NCI-H2196 (cell line): ENCODE results near the gene FAM83B.
"Not testable (repeated sequence)": the region's sequence is repeated elsewhere in the genome, so short reads cannot be mapped to it uniquely, and the experiment has no call there.

Experiments used
- DNase-seq: peaks from one replicate; lab custom pipeline; 2025; ENCODE audit not compliant: unreplicated experiment; lab: John Stamatoyannopoulos, UW

FAM83B gene

GRCh38 chr6:54896302-54896701, 49.7 kb downstream of the FAM83B start:
- no peak for DNase-seq

GRCh38 chr6:54897462-54898189, 51.1 kb downstream of the FAM83B start:
- no peak for DNase-seq

- no peak for DNase-seq
Observed at GRCh38 chr6:54898767-54899166, 52.2 kb downstream of the FAM83B start.

GRCh38 chr6:54899442-54899841, 52.9 kb downstream of the FAM83B start:
- DNase-seq: no peak

- DNase-seq: no peak
Observed at GRCh38 chr6:54899986-54900385, 53.4 kb downstream of the FAM83B start.

- no peak for DNase-seq
Observed at GRCh38 chr6:54900666-54901065, 54.1 kb downstream of the FAM83B start.

- no peak for DNase-seq
Observed at GRCh38 chr6:54903884-54904283, 57.3 kb downstream of the FAM83B start.

- no peak for DNase-seq
Observed at GRCh38 chr6:54907355-54907754, 60.8 kb downstream of the FAM83B start.

- no peak for DNase-seq
Observed at GRCh38 chr6:54909184-54909583, 62.6 kb downstream of the FAM83B start.

- no peak for DNase-seq
Observed at GRCh38 chr6:54910431-54910884, 63.9 kb downstream of the FAM83B start.

- DNase-seq: no peak
Observed at GRCh38 chr6:54910921-54911320, 64.3 kb downstream of the FAM83B start.

GRCh38 chr6:54913211-54913610, 66.6 kb downstream of the FAM83B start:
- no peak for DNase-seq

- no peak for DNase-seq
Observed at GRCh38 chr6:54916858-54917257, 70.3 kb downstream of the FAM83B start.

- no peak for DNase-seq
Observed at GRCh38 chr6:54920628-54921027, 74.1 kb downstream of the FAM83B start.

- DNase-seq: no peak
Observed at GRCh38 chr6:54921891-54922290, 75.3 kb downstream of the FAM83B start.

GRCh38 chr6:54929245-54929909, 82.8 kb downstream of the FAM83B start:
- DNase-seq: no peak

- no peak for DNase-seq
Observed at GRCh38 chr6:54932622-54933021, 86.1 kb downstream of the FAM83B start.

GRCh38 chr6:54935739-54936138, 89.2 kb downstream of the FAM83B start:
- DNase-seq: no peak

GRCh38 chr6:54937371-54937770, 90.8 kb downstream of the FAM83B start:
- no peak for DNase-seq

- no peak for DNase-seq
Observed at GRCh38 chr6:54957698-54958097, 111.1 kb downstream of the FAM83B start.

GRCh38 chr6:54958446-54958845, 111.9 kb downstream of the FAM83B start:
- DNase-seq: no peak

GRCh38 chr6:54959820-54960219, 113.2 kb downstream of the FAM83B start:
- no peak for DNase-seq

- not testable (repeated sequence) for DNase-seq
Observed at GRCh38 chr6:54961372-54961771, 114.8 kb downstream of the FAM83B start.
